ENCODE data around the gene GGCX. TPM values are rescaled to one million over a fixed set of nuclear protein-coding genes. Genes with fewer than 3 reads are reported as not detected.
A peak's percentile ranks its signal among the peaks of the same experiment; 100 is the strongest.

The GGCX gene
- total and polyA plus RNA-seq, 2 experiments from 2014 or later: 64.5 to 66.1 TPM

- H3K36me3 ChIP-seq (replicated peaks; ENCODE audit: insufficient read depth, low read depth): no peaks in the 10 kb centered on the region
- H3K27ac ChIP-seq: no peak overlapping the region
- WGBS (ENCODE audit: low lambda C conversion rate, missing lambda C conversion rate): 95% methylated on average over 3 of the region's 3 CpGs
Measured at GRCh38 chr2:85554980-85555612, 6.2 kb downstream of the GGCX start.

GRCh38 chr2:85553184-85553583, 8.1 kb downstream of the GGCX start:
- no peak overlapping the region for H2AFZ ChIP-seq
- no peaks in the 10 kb centered on the region for H3K27me3 ChIP-seq
- no peak overlapping the region for H3K4me3 ChIP-seq
- no peak for DNase-seq (ENCODE audit: low spot score)
- H3K36me3 ChIP-seq (replicated peaks; ENCODE audit: insufficient read depth, low read depth): no peaks in the 10 kb centered on the region
- H3K79me2 ChIP-seq: peaks cover 20% of the 10 kb centered on the region
- no peak overlapping the region for H3K4me2 ChIP-seq
- H3K9me3 ChIP-seq (ENCODE audit: low read depth): no peaks in the 10 kb centered on the region
- H3K27ac ChIP-seq: no peak overlapping the region
- TF ChIP-seq EZH2phosphoT487 (IDR thresholded peaks at IDR 0.05; ENCODE audit: low read depth, severe bottlenecking, unreplicated experiment) (no peak), EZH2 (IDR thresholded peaks at IDR 0.05; ENCODE audit: borderline replicate concordance) (no peak), CTCF (IDR thresholded peaks at IDR 0.05; ENCODE audit: poor library complexity) (no peak)
- H4K20me1 ChIP-seq (ENCODE audit: insufficient read depth, poor library complexity, severe bottlenecking): no peaks in the 10 kb centered on the region
- WGBS (ENCODE audit: low lambda C conversion rate, missing lambda C conversion rate): 93% methylated on average over 6 of the region's 6 CpGs
- H3K4me1 ChIP-seq (ENCODE audit: insufficient read depth): peaks cover under 1% of the 10 kb centered on the region
- no peaks in the 10 kb centered on the region for H3K9me2 ChIP-seq (replicated peaks; ENCODE audit: insufficient read depth)

More at GRCh38 chr2:85554980-85555612, 6.2 kb downstream of the GGCX start:
- no peak for TF ChIP-seq CTCF (IDR thresholded peaks at IDR 0.05; ENCODE audit: poor library complexity)
- TF ChIP-seq EZH2phosphoT487 (IDR thresholded peaks at IDR 0.05; ENCODE audit: low read depth, severe bottlenecking, unreplicated experiment): no peak
- no peak for TF ChIP-seq EZH2 (IDR thresholded peaks at IDR 0.05; ENCODE audit: borderline replicate concordance)
- H4K20me1 ChIP-seq (ENCODE audit: insufficient read depth, poor library complexity, severe bottlenecking): no peaks in the 10 kb centered on the region
- no peaks in the 10 kb centered on the region for H3K9me3 ChIP-seq (ENCODE audit: low read depth)
- H3K4me1 ChIP-seq (ENCODE audit: insufficient read depth): peaks cover 9% of the 10 kb centered on the region
- H3K27me3 ChIP-seq: no peaks in the 10 kb centered on the region
- H2AFZ ChIP-seq: no peak overlapping the region
- DNase-seq (ENCODE audit: low spot score): no peak
- no peak overlapping the region for H3K4me2 ChIP-seq
- peaks cover 39% of the 10 kb centered on the region for H3K79me2 ChIP-seq
- no peaks in the 10 kb centered on the region for H3K9me2 ChIP-seq (replicated peaks; ENCODE audit: insufficient read depth)
- no peak overlapping the region for H3K4me3 ChIP-seq

GRCh38 chr2:85551698-85552678, 9.3 kb downstream of the GGCX start:
- no peak overlapping the region for H3K4me3 ChIP-seq
- no peaks in the 10 kb centered on the region for H3K4me1 ChIP-seq (ENCODE audit: insufficient read depth)
- peaks cover 8% of the 10 kb centered on the region for H3K79me2 ChIP-seq
- no peak overlapping the region for H2AFZ ChIP-seq
- DNase-seq (ENCODE audit: low spot score): peak; percentile 85
- WGBS (ENCODE audit: low lambda C conversion rate, missing lambda C conversion rate): 82% methylated on average over 9 of the region's 9 CpGs
- H3K27me3 ChIP-seq: no peaks in the 10 kb centered on the region
- H3K27ac ChIP-seq: no peak overlapping the region
- H3K9me3 ChIP-seq (ENCODE audit: low read depth): no peaks in the 10 kb centered on the region
- TF ChIP-seq CTCF (IDR thresholded peaks at IDR 0.05; ENCODE audit: poor library complexity): peak; percentile 94
- TF ChIP-seq EZH2 (IDR thresholded peaks at IDR 0.05; ENCODE audit: borderline replicate concordance): no peak
- no peak for TF ChIP-seq EZH2phosphoT487 (IDR thresholded peaks at IDR 0.05; ENCODE audit: low read depth, severe bottlenecking, unreplicated experiment)
- H3K9me2 ChIP-seq (replicated peaks; ENCODE audit: insufficient read depth): no peaks in the 10 kb centered on the region
- H3K4me2 ChIP-seq: no peak overlapping the region
- H4K20me1 ChIP-seq (ENCODE audit: insufficient read depth, poor library complexity, severe bottlenecking): no peaks in the 10 kb centered on the region
- no peaks in the 10 kb centered on the region for H3K36me3 ChIP-seq (replicated peaks; ENCODE audit: insufficient read depth, low read depth)

Data from hepatocyte (in vitro differentiated cells).